Heart left ventricle (tissue), 13 donors: ENCODE measurements around the gene BACH2.

ENCODE experiments used
- POLR2A ChIP-seq, 2 donors: fragments of 450-650 bp; IDR thresholded peaks; one replicate each; pipeline ENCODE4 v1.6.1; 2017; ENCODE audit warnings: antibody characterized with exemption in 2 of 2, mild to moderate bottlenecking in 2 of 2, moderate library complexity in 2 of 2
- TF ChIP-seq, protein P1 (sequence below), 12 donors: fragments of 200-600 bp; sonication (generic) in 4 of 12; IDR thresholded peaks; one replicate each; pipeline versions ENCODE4 v1.5.0 to v1.8.0; 2018 to 2022; ENCODE audit warnings: antibody characterized with exemption in 12 of 12, mild to moderate bottlenecking in 5 of 12
- donor health status: ischemic (EF 13 %, LVEDD 7.1; RV severe dilation, severe dysfunction).
- donor health status: DM: no; HTN: yes; CAD: no.
- donor health status: DM: no; HTN: no; CAD: no.
- donor health status: ischemic (EF 25% LVEDD 6.9; RV normal size, moderate dysfunction).
- donor health status: ischemic (EF 25% LVEDD 5.7; RV mildly dilated, moderate dysfunction).
- donor health status: ischemic (EF 35%, LVEDD 5.7; RV mildly dilated, moderate dysfunction).
- donor health status: nonischemic (EF 11% LVEDD 7.7; RV severe dilation, severe dysfunction).
- donor health status: DM: yes; HTN: yes; CAD: no.
- donor health status: PGD.
- donor health status: ischemic (EF 29% LVEDD 5.4; RV normal size, mild dysfunction).
- donor health status: nonischemic (EF 23%, LVEDD 6.1; RV moderate dilation, normal function).

DNA sequence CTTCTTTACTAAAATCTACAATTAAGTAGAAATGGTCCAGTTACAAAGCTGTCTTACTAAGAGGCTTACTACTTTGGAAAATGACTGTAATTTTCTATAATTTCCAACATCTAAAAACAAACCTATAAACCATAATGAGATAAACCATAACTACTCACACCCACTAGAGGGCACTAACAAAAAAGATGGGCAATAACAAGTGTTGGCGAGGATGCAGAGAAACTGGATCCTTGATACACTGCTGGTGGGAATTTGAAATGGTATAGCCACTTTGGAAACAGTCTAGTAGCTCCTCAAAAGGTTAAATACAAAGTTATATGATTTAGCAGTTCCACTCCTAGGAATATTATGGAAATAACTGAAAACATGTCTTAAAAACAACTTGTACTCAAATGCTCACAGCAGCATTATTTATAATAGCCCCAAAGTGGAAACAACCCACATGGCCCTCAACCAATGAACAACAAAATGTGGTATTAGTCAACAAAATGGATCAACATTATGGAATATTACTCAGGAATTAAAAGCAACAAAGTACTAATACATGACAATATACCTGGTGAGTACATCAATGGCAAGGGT, 351.7 kb downstream of the BACH2 start:
- TF ChIP-seq, protein P1, sequence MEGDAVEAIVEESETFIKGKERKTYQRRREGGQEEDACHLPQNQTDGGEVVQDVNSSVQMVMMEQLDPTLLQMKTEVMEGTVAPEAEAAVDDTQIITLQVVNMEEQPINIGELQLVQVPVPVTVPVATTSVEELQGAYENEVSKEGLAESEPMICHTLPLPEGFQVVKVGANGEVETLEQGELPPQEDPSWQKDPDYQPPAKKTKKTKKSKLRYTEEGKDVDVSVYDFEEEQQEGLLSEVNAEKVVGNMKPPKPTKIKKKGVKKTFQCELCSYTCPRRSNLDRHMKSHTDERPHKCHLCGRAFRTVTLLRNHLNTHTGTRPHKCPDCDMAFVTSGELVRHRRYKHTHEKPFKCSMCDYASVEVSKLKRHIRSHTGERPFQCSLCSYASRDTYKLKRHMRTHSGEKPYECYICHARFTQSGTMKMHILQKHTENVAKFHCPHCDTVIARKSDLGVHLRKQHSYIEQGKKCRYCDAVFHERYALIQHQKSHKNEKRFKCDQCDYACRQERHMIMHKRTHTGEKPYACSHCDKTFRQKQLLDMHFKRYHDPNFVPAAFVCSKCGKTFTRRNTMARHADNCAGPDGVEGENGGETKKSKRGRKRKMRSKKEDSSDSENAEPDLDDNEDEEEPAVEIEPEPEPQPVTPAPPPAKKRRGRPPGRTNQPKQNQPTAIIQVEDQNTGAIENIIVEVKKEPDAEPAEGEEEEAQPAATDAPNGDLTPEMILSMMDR (IDR thresholded peaks at IDR 0.05): peak in 8 of 12 donors; percentile 10 to 45 (median 36)
- TF ChIP-seq POLR2A (IDR thresholded peaks at IDR 0.05): no peak
